ENCODE results near the gene EGFL7. TPM values are rescaled to one million over a fixed set of nuclear protein-coding genes. Genes with fewer than 3 reads are reported as not detected.

Gene EGFL7
- total RNA-seq, 4 donors from 2014 or later: 119 to 1,791 (median 307) TPM

DNA sequence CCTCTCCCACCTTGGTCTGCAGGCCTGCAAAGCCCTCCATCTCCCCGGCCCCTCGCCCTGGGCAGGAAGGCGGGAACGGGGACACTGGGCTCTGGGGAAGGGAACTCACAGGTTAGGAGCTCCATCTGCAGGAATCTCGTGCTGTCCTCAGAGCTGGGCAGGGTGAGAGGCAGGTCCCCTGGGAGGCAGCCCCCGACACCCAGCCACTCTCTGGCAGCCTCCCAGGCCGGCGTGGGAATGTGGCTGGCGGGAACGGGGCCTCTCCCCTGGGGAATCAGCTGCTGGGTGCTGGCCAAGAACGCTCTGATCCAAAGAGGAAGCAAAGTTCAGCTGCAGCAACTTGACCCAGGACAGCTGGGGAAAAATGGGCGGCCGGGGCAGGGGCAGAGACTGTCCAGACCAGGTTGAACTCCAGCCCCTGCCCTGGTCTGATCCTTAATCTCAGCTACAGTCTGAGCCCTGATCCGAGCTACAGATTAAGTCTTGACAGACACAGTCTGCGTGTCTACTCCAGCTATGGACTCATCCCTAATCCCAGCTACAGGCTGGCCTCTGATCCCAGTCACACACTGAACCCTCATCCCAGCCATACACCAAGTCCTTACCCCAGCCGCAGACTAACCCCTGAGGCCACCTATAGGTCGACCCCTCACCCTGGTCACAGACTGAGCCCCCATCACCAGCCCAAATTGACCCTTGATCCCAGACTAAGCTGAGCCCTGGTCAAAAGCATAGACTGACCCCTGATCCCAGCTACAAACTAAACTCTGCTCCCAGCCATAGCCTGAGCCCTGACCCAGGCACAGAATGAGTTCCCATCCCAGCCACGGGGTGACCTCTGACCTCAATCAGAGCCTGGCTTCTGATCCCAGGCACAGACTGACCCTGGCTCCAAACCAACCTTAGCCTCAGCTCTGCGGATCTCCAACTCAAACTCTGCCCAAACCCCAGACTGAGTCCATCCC, 37.3 kb upstream of the EGFL7 start:
- Histone ChIP-seq H3K27me3 (no peaks in the 10 kb centered on the region), H3K36me3 (no peaks in the 10 kb centered on the region), H3K4me1 (peaks cover 0 to 6% of the 10 kb centered on the region in 2 donors), H3K27ac (peak overlapping the region in 1 of 2 donors; percentile 27), H3K9me3 (no peaks in the 10 kb centered on the region), H3K4me3 (no peak overlapping the region)
- TF ChIP-seq, protein P1, sequence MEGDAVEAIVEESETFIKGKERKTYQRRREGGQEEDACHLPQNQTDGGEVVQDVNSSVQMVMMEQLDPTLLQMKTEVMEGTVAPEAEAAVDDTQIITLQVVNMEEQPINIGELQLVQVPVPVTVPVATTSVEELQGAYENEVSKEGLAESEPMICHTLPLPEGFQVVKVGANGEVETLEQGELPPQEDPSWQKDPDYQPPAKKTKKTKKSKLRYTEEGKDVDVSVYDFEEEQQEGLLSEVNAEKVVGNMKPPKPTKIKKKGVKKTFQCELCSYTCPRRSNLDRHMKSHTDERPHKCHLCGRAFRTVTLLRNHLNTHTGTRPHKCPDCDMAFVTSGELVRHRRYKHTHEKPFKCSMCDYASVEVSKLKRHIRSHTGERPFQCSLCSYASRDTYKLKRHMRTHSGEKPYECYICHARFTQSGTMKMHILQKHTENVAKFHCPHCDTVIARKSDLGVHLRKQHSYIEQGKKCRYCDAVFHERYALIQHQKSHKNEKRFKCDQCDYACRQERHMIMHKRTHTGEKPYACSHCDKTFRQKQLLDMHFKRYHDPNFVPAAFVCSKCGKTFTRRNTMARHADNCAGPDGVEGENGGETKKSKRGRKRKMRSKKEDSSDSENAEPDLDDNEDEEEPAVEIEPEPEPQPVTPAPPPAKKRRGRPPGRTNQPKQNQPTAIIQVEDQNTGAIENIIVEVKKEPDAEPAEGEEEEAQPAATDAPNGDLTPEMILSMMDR (IDR thresholded peaks at IDR 0.05): peak; percentile 54 to 72 (median 64)
- TF ChIP-seq POLR2A (IDR thresholded peaks at IDR 0.05): peak in 1 of 2 donors; percentile 15
- DNase-seq: peak; percentile 70 to 73
- intact Hi-C loops (cut with DNase I; ENCODE audit: low total_unique reads): no loop called here

DNA sequence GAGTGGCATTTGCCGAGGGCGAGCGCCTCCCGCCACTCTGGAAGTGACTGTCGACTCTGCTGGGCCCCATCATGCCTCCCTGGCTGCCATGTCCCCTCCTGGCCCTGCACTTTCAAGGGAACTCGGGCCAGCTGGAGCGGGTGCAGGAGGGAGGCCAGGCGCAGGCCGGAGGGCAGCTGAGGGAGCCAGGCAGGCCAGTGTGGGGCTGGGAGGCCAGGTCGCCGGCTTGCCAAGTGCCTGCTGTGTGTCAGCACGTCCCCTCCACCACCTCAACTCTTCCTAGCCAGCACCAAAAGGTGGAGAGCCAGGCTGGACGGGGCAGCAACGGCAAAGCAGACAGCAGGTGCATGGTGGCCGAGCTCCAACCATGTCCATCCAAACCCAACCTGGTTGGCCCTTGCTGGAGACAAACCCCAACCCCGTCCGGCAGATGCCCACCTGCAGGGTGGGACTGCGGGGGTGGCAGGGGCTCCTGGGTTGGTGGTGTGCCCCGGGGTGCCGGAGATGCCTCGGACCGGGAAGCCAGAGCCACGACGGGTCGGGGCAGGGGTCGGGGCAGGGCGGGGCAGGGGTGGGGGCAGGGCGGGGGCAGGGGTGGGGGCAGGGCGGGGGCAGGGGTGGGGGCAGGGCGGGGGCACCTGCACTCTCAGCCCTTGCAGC, 36.5 kb upstream of the EGFL7 start:
- DNase-seq: no peak
- Histone ChIP-seq H3K4me1 (peaks cover 0 to 6% of the 10 kb centered on the region in 2 donors), H3K36me3 (no peaks in the 10 kb centered on the region), H3K9me3 (no peaks in the 10 kb centered on the region), H3K27me3 (no peaks in the 10 kb centered on the region), H3K27ac (no peak overlapping the region), H3K4me3 (no peak overlapping the region)
- TF ChIP-seq, protein P1 (IDR thresholded peaks at IDR 0.05): no peak
- no peak for TF ChIP-seq POLR2A (IDR thresholded peaks at IDR 0.05)
- intact Hi-C loops (cut with DNase I; ENCODE audit: low total_unique reads): no loop called here

DNA sequence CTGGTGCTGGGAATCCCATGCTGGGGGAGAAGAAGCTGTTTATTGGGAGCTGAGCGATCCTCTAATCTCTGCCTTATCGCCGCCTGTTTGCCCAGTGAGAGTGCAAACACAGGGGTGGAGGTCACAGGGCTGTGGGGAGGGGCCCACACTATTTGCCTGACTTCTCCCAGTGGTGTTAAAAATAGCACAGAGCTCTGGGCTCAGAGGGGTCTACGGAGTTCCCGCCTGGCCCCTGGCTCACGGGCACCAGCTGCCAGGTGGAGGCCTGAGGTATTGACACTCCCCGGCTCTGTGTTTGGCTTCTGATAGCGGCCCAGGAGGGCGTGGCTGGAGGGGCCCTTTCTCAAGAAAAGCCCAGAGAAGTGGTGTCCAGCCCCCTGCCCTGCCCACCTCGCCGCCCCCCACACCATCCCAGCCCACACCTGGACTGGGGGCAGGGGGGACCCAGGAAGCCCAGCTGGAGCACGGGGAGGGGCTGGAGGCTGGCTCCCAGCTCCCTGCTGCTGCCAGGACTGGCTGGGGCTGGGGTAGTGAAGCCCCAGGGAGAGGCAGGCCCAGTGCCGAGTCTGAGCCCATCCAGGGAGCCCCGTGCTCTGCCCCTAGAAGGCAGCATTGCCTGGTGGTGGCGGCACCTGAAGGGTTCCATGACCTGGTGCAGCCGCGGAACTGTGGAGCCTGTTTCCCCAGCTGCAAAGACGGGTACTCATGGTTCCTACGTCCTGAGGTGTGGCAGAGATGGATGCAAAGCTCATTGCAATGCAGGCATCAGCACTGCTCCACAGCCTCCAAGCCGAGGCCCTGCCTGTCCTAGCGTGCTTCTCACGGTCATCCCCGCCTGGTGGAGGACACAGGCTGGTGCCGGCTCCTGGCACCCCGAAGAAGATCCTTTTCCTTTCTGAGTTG, 35.7 kb upstream of the EGFL7 start:
- no peaks in the 10 kb centered on the region for H3K9me3 ChIP-seq
- H3K4me1 ChIP-seq: peaks cover 0 to 6% of the 10 kb centered on the region in 2 donors
- no peak for DNase-seq
- no peaks in the 10 kb centered on the region for H3K36me3 ChIP-seq
- TF ChIP-seq POLR2A (IDR thresholded peaks at IDR 0.05): no peak
- TF ChIP-seq, protein P1 (IDR thresholded peaks at IDR 0.05): no peak
- no peak overlapping the region for H3K27ac ChIP-seq
- no peaks in the 10 kb centered on the region for H3K27me3 ChIP-seq
- intact Hi-C loops (cut with DNase I; ENCODE audit: low total_unique reads): no loop called here
- H3K4me3 ChIP-seq: no peak overlapping the region

DNA sequence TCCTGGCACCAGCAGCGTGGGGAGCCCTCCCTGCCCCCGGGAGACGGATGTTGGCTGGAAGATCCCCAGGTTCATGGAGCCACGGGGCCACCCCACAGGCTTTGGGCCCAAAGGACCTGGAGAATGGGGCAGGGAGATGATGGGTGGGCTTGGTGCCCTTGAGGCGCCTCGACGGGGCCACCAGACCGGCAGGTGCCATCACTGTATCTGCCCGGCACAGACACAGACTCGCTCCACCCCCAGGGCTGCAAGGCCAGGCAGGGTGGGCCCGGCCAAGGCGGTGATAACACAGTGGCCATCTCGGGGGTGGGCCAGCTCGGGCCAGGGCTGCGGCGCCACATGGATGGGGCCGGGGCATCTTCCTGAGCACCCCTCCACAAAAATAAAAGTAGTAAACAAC, 35.0 kb upstream of the EGFL7 start:
- Histone ChIP-seq H3K27ac (no peak overlapping the region), H3K27me3 (no peaks in the 10 kb centered on the region), H3K9me3 (no peaks in the 10 kb centered on the region), H3K4me1 (peaks cover 0 to 6% of the 10 kb centered on the region in 2 donors), H3K4me3 (no peak overlapping the region), H3K36me3 (no peaks in the 10 kb centered on the region)
- intact Hi-C loops (cut with DNase I; ENCODE audit: low total_unique reads): no loop called here
- DNase-seq: peak in 1 of 2 donors; percentile 9
- TF ChIP-seq, protein P1 (IDR thresholded peaks at IDR 0.05): no peak
- TF ChIP-seq POLR2A (IDR thresholded peaks at IDR 0.05): no peak

Data from uterus (tissue), 4 donors.